GM10266 (cell line): ENCODE data around the gene KCNIP4.

ENCODE experiments used
- DNase-seq: peaks from one replicate; pipeline ENCODE4 v3.0.0; 2012; ENCODE audit errors: extremely low spot score
- TF ChIP-seq, protein P1 (sequence below): IDR thresholded peaks from 2 replicates; pipeline ENCODE4 v1.5.1; 2012; ENCODE audit warnings: mild to moderate bottlenecking, low read depth; ENCODE audit not compliant: control insufficient read depth, insufficient read depth; ENCODE audit errors: missing control alignments

Gene KCNIP4

DNA sequence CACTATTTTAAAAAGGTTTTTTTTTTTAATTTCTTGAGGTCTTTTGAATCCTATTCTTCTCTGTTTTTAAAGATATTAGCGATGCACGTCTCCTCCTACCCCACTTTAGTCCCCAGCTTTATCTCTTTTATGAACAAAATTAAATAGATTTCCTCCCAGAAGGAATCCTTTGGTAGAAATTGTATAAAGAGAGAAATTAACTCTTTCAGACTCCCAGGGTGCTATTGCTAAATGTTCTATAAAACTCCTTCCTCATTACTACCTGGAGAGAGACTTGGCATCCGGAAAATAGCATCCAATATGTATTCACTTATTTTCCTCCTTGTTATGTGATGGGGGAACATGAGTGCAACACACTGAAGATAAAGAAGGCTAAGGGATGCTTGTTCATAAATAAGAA lies 1264.8 kb downstream of the KCNIP4 start:
- TF ChIP-seq, protein P1, sequence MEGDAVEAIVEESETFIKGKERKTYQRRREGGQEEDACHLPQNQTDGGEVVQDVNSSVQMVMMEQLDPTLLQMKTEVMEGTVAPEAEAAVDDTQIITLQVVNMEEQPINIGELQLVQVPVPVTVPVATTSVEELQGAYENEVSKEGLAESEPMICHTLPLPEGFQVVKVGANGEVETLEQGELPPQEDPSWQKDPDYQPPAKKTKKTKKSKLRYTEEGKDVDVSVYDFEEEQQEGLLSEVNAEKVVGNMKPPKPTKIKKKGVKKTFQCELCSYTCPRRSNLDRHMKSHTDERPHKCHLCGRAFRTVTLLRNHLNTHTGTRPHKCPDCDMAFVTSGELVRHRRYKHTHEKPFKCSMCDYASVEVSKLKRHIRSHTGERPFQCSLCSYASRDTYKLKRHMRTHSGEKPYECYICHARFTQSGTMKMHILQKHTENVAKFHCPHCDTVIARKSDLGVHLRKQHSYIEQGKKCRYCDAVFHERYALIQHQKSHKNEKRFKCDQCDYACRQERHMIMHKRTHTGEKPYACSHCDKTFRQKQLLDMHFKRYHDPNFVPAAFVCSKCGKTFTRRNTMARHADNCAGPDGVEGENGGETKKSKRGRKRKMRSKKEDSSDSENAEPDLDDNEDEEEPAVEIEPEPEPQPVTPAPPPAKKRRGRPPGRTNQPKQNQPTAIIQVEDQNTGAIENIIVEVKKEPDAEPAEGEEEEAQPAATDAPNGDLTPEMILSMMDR = no peak

DNA sequence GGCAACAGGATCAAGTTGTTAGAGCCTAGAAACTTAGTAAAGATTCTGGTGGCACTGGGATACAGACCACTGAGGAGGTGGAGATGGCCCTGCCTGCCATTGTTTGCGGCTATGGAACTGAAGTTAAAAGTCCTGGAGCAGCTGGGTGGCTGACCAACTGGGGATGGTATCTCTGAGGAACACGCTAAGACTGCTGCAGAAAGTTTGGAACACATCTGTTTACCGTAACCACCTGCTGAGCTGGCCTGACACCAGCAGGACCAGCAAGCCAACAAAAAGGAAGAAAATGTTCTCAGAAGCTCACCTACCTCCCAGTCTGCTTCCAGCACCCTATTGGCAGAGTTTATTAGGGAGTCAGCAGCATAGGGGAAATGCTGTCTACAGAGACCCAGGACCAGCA lies 1265.7 kb downstream of the KCNIP4 start:
- TF ChIP-seq, protein P1 = no peak
- DNase-seq = no peak

More for the DNA sequence above, 1264.8 kb downstream of the KCNIP4 start:
- no peak for DNase-seq

DNA sequence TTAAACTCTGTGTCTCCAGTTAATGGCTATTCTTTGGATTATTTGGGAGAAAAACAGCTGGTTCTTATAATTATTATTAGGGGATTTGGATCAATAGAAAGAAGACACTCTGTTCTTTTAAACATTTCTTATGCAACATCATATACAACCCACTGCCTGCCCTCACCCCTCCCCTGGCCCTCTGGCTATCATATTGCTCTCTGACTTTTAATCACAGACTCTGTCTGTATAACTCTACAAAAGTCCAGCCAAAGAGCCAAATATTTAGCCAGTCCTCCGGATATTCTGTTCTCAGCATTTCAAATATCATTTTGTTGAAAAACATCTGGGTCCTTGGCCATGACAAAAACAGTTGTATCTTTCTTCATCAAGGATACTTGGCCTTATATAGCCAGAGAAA lies 1267.3 kb downstream of the KCNIP4 start:
- TF ChIP-seq, protein P1 = no peak
- DNase-seq = no peak

DNA sequence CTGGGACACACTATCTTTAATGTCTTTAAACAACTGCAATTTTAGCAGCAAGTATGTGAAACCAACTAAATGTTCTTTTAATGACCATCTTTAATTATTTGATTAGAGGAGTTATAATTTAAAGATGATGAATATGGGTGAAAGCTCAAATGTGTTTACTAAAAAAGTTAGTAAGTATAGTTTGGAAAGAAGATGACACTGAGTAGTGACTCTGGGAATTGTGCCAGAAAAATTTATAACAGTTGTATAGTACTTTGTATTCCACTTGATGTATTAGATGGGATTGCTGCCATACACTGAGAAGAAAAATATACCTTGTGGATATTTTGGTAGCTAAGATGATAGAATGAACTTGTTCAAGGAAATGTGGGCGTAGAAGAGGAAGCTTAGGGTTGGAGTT lies 1267.8 kb downstream of the KCNIP4 start:
- TF ChIP-seq, protein P1 = no peak
- no peak for DNase-seq

DNA sequence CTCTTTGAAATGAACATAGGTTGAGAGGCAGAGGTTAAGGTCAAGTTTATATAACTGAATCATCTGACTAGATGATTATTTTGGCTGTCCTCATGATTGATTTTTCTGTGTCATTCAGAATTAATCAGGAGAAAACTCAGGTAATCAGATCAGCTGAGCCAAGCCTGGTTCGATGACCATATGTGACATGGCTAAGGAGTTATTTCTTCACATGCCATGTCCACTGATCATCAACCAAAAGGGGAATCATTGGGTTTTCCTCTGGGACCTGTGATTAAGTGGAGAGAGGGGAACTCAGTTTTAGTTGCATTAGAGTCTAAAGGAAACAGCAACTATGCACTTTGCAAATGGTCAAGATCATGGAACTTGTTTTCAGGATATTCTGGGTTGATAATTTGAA lies 1268.6 kb downstream of the KCNIP4 start:
- no peak for DNase-seq
- TF ChIP-seq, protein P1 = no peak
